OCI-LY3 (cell line): ENCODE data around the gene GDNF.

Experiments used
- EZH2phosphoT487 ChIP-seq: fragments of 200-600 bp; shearing (Covaris generic); IDR thresholded peaks from 2 replicates; pipeline ENCODE4 v1.6.1; 2018; ENCODE audit warnings: antibody characterized with exemption, mixed run types, low read depth
- TF ChIP-seq, protein P1 (sequence below): fragments of 200-600, 300-600 bp; sonication (generic); IDR thresholded peaks from 2 replicates; pipeline ENCODE4 v1.5.1; 2014; ENCODE audit warnings: antibody characterized with exemption, low read length, low read depth

GRCh38 chr5:37807621-37808301 lies 32.1 kb downstream of the GDNF start:
- TF ChIP-seq, protein P1, sequence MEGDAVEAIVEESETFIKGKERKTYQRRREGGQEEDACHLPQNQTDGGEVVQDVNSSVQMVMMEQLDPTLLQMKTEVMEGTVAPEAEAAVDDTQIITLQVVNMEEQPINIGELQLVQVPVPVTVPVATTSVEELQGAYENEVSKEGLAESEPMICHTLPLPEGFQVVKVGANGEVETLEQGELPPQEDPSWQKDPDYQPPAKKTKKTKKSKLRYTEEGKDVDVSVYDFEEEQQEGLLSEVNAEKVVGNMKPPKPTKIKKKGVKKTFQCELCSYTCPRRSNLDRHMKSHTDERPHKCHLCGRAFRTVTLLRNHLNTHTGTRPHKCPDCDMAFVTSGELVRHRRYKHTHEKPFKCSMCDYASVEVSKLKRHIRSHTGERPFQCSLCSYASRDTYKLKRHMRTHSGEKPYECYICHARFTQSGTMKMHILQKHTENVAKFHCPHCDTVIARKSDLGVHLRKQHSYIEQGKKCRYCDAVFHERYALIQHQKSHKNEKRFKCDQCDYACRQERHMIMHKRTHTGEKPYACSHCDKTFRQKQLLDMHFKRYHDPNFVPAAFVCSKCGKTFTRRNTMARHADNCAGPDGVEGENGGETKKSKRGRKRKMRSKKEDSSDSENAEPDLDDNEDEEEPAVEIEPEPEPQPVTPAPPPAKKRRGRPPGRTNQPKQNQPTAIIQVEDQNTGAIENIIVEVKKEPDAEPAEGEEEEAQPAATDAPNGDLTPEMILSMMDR: no peak
- TF ChIP-seq EZH2phosphoT487: no peak
